ENCODE data around the gene BTBD7. TPM values are rescaled to one million over a fixed set of nuclear protein-coding genes. Genes with fewer than 3 reads are reported as not detected.

The BTBD7 gene
- total and polyA plus RNA-seq, 9 donors, result 10.9 to 42.2 (median 32.7) TPM

DNA sequence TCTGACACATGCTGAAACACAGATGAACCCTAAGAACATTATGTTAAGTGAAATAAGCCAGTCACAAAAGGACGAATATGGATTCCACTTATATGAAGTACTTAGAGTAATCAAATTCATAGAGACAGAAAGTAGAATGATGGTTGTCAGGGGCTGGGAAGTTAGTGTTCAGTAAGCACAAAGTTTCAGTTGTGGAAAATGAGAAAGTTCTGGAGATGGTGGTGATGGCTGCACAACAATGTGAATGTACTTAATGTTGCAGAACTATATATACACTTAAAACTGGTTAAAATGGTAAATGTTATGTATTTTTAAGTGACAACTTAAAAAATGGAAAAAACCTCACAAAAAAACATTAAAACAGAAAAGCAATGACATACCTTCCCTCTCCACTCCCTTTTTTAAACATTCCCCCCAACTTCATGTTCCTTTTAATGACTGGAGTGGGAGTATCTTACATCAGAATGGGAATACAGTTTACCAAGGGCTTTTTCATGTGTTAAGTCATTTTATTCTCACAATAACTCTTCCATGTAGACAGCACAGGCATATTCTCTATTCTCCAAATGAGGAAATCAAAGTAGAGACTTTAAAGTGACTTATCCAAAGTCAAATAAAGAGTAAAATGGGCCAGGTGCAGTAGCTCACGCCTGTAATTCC lies 24.0 kb downstream of the BTBD7 start:
- TF ChIP-seq POLR2A (IDR thresholded peaks at IDR 0.05) (no peak), EP300 (IDR thresholded peaks at IDR 0.05) (no peak), CTCF (IDR thresholded peaks at IDR 0.05) (no peak)
- intact Hi-C loops (cut with DNase I), result no loop called here

GRCh38 chr14:93306812-93307211 lies 26.0 kb downstream of the BTBD7 start:
- Histone ChIP-seq H3K36me3 (no peaks in the 10 kb centered on the region), H3K4me3 (no peak overlapping the region), H3K4me1 (ENCODE audit: insufficient read depth) (peaks cover 8% of the 10 kb centered on the region), H3K27me3 (no peaks in the 10 kb centered on the region), H3K9me3 (no peaks in the 10 kb centered on the region), H3K27ac (no peak overlapping the region)
- DNase-seq, result no peak
- TF ChIP-seq EP300 (IDR thresholded peaks at IDR 0.05) (no peak), POLR2A (IDR thresholded peaks at IDR 0.05) (no peak), CTCF (IDR thresholded peaks at IDR 0.05) (no peak)
- intact Hi-C loops (cut with DNase I), result no loop called here

More for the DNA sequence above, 24.0 kb downstream of the BTBD7 start:
- Histone ChIP-seq H3K4me1 (ENCODE audit: insufficient read depth) (peaks cover 6% of the 10 kb centered on the region), H3K9me3 (no peaks in the 10 kb centered on the region), H3K27me3 (no peaks in the 10 kb centered on the region), H3K4me3 (no peak overlapping the region), H3K27ac (no peak overlapping the region), H3K36me3 (no peaks in the 10 kb centered on the region)
- no peak for DNase-seq
- WGBS, 3 donors, result 91 to 98% (median 91%) methylated on average over 2 of the region's 2 CpGs

- H3K9me3 ChIP-seq, result no peaks in the 10 kb centered on the region
- no peak overlapping the region for H3K27ac ChIP-seq
- no peaks in the 10 kb centered on the region for H3K36me3 ChIP-seq
- no peak for DNase-seq
- H3K4me1 ChIP-seq (ENCODE audit: insufficient read depth), result peaks cover 9% of the 10 kb centered on the region
- no peak overlapping the region for H3K4me3 ChIP-seq
- no peaks in the 10 kb centered on the region for H3K27me3 ChIP-seq
- intact Hi-C loops (cut with DNase I), result no loop called here
- TF ChIP-seq EP300 (IDR thresholded peaks at IDR 0.05) (no peak), POLR2A (IDR thresholded peaks at IDR 0.05) (no peak), CTCF (IDR thresholded peaks at IDR 0.05) (no peak)
- 77 to 93% (median 89%) methylated on average over 6 of the region's 6 CpGs for WGBS, 3 donors
Observed at GRCh38 chr14:93305725-93306418, 27.0 kb downstream of the BTBD7 start.

GRCh38 chr14:93304771-93305170 lies 28.1 kb downstream of the BTBD7 start:
- intact Hi-C loops (cut with DNase I), result no loop called here
- Histone ChIP-seq H3K27me3 (no peaks in the 10 kb centered on the region), H3K9me3 (no peaks in the 10 kb centered on the region), H3K4me3 (no peak overlapping the region), H3K36me3 (no peaks in the 10 kb centered on the region), H3K4me1 (ENCODE audit: insufficient read depth) (peaks cover 9% of the 10 kb centered on the region), H3K27ac (no peak overlapping the region)
- WGBS, 3 donors, result 98 to 99% (median 98%) methylated on average over 1 of the region's 1 CpG
- no peak for TF ChIP-seq CTCF (IDR thresholded peaks at IDR 0.05)
- no peak for TF ChIP-seq EP300 (IDR thresholded peaks at IDR 0.05)
- TF ChIP-seq POLR2A (IDR thresholded peaks at IDR 0.05), result no peak
- DNase-seq, result no peak

Data from ovary (tissue), 9 donors.